ENCODE measurements around the gene PFN3. TPM values are rescaled to one million over a fixed set of nuclear protein-coding genes. Genes with fewer than 3 reads are reported as not detected.
"Not testable (repeated sequence)": the region's sequence is repeated elsewhere in the genome, so short reads cannot be mapped to it uniquely, and the experiment has no call there.

Gene PFN3
- total and polyA plus RNA-seq, 12 donors = not detected

- Histone ChIP-seq H3K4me3 (peak overlapping the region in 2 of 4 donors; percentile 35 to 52), H3K27me3 (no peaks in the 10 kb centered on the region), H3K9me3 (replicated peaks in 1 of 3) (no peaks in the 10 kb centered on the region), H3K4me1 (replicated peaks in 1 of 2) (peaks cover 12 to 27% of the 10 kb centered on the region in 2 donors), H3K27ac (peak overlapping the region; percentile 66 to 93 (median 92)), H3K36me3 (replicated peaks in 1 of 2) (no peaks in the 10 kb centered on the region)
- peak in 2 of 7 donors; percentile 20 to 51 for DNase-seq
- TF ChIP-seq POLR2A (IDR thresholded peaks at IDR 0.05) = no peak
- TF ChIP-seq CTCF (IDR thresholded peaks at IDR 0.05) = no peak
- intact Hi-C loops (cut with DNase I) = no loop called here
- WGBS, 4 donors = 49 to 54% (median 51%) methylated on average over 12 to 13 of the region's 13 CpGs
These were observed 24.8 kb upstream of the PFN3 start for GRCh38 chr5:177425196-177425800.

- H3K4me3 ChIP-seq = no peak overlapping the region
- DNase-seq = no peak
- H3K27me3 ChIP-seq = no peaks in the 10 kb centered on the region
- H3K27ac ChIP-seq = no peak overlapping the region
- no peak for TF ChIP-seq POLR2A (IDR thresholded peaks at IDR 0.05)
- TF ChIP-seq CTCF (IDR thresholded peaks at IDR 0.05) = no peak
- H3K36me3 ChIP-seq (replicated peaks in 1 of 2) = no peaks in the 10 kb centered on the region
- WGBS, 4 donors = 70 to 89% (median 81%) methylated on average over 2 of the region's 2 CpGs
- intact Hi-C loops (cut with DNase I) = no loop called here
- H3K4me1 ChIP-seq (replicated peaks in 1 of 2) = peaks cover 12 to 25% of the 10 kb centered on the region in 2 donors
- no peaks in the 10 kb centered on the region for H3K9me3 ChIP-seq (replicated peaks in 1 of 3)
These were observed 23.2 kb upstream of the PFN3 start for GRCh38 chr5:177423671-177424070.

GRCh38 chr5:177421062-177421798 is 20.8 kb upstream of the PFN3 start:
- peaks cover 4 to 6% of the 10 kb centered on the region in 2 donors for H3K4me1 ChIP-seq (replicated peaks in 1 of 2)
- H3K9me3 ChIP-seq (replicated peaks in 1 of 3) = no peaks in the 10 kb centered on the region
- H3K27ac ChIP-seq = no peak overlapping the region
- no peak overlapping the region for H3K4me3 ChIP-seq
- intact Hi-C loops (cut with DNase I) = no loop called here
- 73 to 79% (median 76%) methylated on average over 6 of the region's 6 CpGs for WGBS, 4 donors
- no peak for TF ChIP-seq POLR2A (IDR thresholded peaks at IDR 0.05)
- TF ChIP-seq CTCF (IDR thresholded peaks at IDR 0.05) = no peak
- H3K27me3 ChIP-seq = no peaks in the 10 kb centered on the region
- H3K36me3 ChIP-seq (replicated peaks in 1 of 2) = no peaks in the 10 kb centered on the region
- DNase-seq = no peak

- intact Hi-C loops (cut with DNase I); H3K36me3 ChIP-seq (replicated peaks in 1 of 2); H3K4me1 ChIP-seq (replicated peaks in 1 of 2); DNase-seq; H3K4me3 ChIP-seq; H3K27ac ChIP-seq; H3K9me3 ChIP-seq (replicated peaks in 1 of 3); H3K27me3 ChIP-seq: not testable (repeated sequence)
- 61 to 77% (median 63%) methylated on average over 7 of the region's 7 CpGs for WGBS, 4 donors
These were observed 20.0 kb upstream of the PFN3 start for GRCh38 chr5:177420472-177420871.

All from adrenal gland (tissue), 12 donors.